B cell (primary cell): Measurements from ENCODE around the gene IGFALS. TPM values are rescaled to one million over a fixed set of nuclear protein-coding genes. Genes with fewer than 3 reads are reported as not detected.

ENCODE experiments used
- ATAC-seq: fragments of 200-7000 bp; cut with Tn5 transposase; one replicate; pipeline ENCODE4 v1.10.0; 2021; ENCODE audit warnings: low read depth, mild to moderate bottlenecking, moderate number of reproducible peaks, moderate library complexity
- CTCF ChIA-PET: fragments of 350-600 bp; sonication (Branson Sonifier 250); formaldehyde crosslinking; loops from one replicate; lab custom pipeline; 2021; ENCODE audit warnings: antibody characterized with exemption, inconsistent platforms; lab: Charles Lee
- POLR2A ChIA-PET: fragments of 350-600 bp; sonication (Branson Sonifier 250); formaldehyde crosslinking; loops from one replicate; lab custom pipeline; 2021; ENCODE audit warnings: antibody characterized with exemption; lab: Charles Lee
- DNase-seq: peaks from one replicate; pipeline ENCODE4 v3.0.0; 2013
- H2AFZ ChIP-seq: 2 replicates; pipeline ENCODE4 v1.6.1; 2012; ENCODE audit warnings: mild to moderate bottlenecking, low read depth, low read length; ENCODE audit not compliant: insufficient read depth, poor library complexity, severe bottlenecking
- H3K27ac ChIP-seq, 2 donors: 1 replicate in 1 of 2; 2 replicates in 1 of 2; pipeline ENCODE4 v1.5.1; 2012 to 2013; ENCODE audit warnings: low read length in 2 of 2, mild to moderate bottlenecking in 2 of 2, moderate library complexity in 1 of 2
- H3K27me3 ChIP-seq, 4 experiments: fragments of 200-600 bp in 1 of 4; sonication (generic) in 1 of 4; replicated peaks in 1 of 4; 1 replicate in 2 of 4; 2 replicates in 2 of 4; pipeline versions ENCODE4 v1.6.1 to v1.7.0; 2013 to 2016; ENCODE audit warnings: low read length in 3 of 4, mild to moderate bottlenecking in 2 of 4, mixed read lengths in 1 of 4, moderate library complexity in 1 of 4; ENCODE audit not compliant: insufficient read depth in 4 of 4, control insufficient read depth in 3 of 4; ENCODE audit errors: control extremely low read depth in 1 of 4
- H3K36me3 ChIP-seq, 2 experiments: replicated peaks in 1 of 2; 1 replicate in 1 of 2; 2 replicates in 1 of 2; pipeline versions ENCODE4 v1.6.1 to v1.7.1; 2013; ENCODE audit warnings: low read length in 1 of 2; ENCODE audit not compliant: insufficient read depth in 2 of 2, control insufficient read depth in 1 of 2; ENCODE audit errors: control extremely low read depth in 1 of 2, extremely low read depth in 1 of 2
- H3K4me1 ChIP-seq, 2 donors: fragments of 200-600 bp in 1 of 2; sonication (generic) in 1 of 2; 1 replicate in 1 of 2; 2 replicates in 1 of 2; pipeline versions ENCODE4 v1.5.1 to v1.6.1; 2013 to 2017; ENCODE audit warnings: low read length in 2 of 2; ENCODE audit not compliant: control insufficient read depth in 2 of 2, insufficient read depth in 2 of 2
- H3K4me2 ChIP-seq: replicated peaks from 2 replicates; pipeline ENCODE3; 2012; ENCODE audit warnings: mild to moderate bottlenecking, low read depth, low read length; ENCODE audit not compliant: poor library complexity, severe bottlenecking
- H3K4me3 ChIP-seq, 5 experiments: fragments of 200-600 bp in 1 of 5; sonication (generic) in 1 of 5; 1 replicate in 3 of 5; 2 replicates in 2 of 5; pipeline versions ENCODE4 v1.5.1 to v1.7.0; 2011 to 2016; ENCODE audit warnings: low read length in 4 of 5, mild to moderate bottlenecking in 4 of 5, low read depth in 2 of 5, control low read depth in 1 of 5, moderate library complexity in 1 of 5; ENCODE audit not compliant: insufficient read depth in 1 of 5; ENCODE audit errors: control extremely low read depth in 1 of 5, extremely low read depth in 1 of 5
- H3K79me2 ChIP-seq: fragments of 200-600 bp; sonication (generic); one replicate; pipeline ENCODE4 v1.6.0; 2016; ENCODE audit warnings: low read length; ENCODE audit not compliant: control insufficient read depth, insufficient read depth
- H3K9ac ChIP-seq: fragments of 200-600 bp; sonication (generic); 2 replicates; pipeline ENCODE4 v1.6.1; 2017; ENCODE audit warnings: mild to moderate bottlenecking, low read length, moderate library complexity
- H3K9me3 ChIP-seq, 3 donors: one replicate each; pipeline versions ENCODE4 v1.6.1 to v1.7.1; 2013; ENCODE audit warnings: low read length in 2 of 3; ENCODE audit not compliant: control insufficient read depth in 2 of 3, insufficient read depth in 1 of 3; ENCODE audit errors: control extremely low read depth in 1 of 3
- H4K20me1 ChIP-seq: 2 replicates; pipeline ENCODE4 v1.6.0; 2012; ENCODE audit warnings: mild to moderate bottlenecking, low read length; ENCODE audit not compliant: insufficient read depth, control insufficient read depth, poor library complexity, severe bottlenecking
- H3K27ac Mint-ChIP-seq: one replicate; pipeline ENCODE4 v1.8.0; 2021; ENCODE audit warnings: mixed read lengths
- H3K27me3 Mint-ChIP-seq: one replicate; pipeline ENCODE4 v1.8.0; 2021; ENCODE audit warnings: mixed read lengths
- H3K4me1 Mint-ChIP-seq: one replicate; pipeline ENCODE4 v1.8.0; 2021; ENCODE audit warnings: mixed read lengths
- H3K4me3 Mint-ChIP-seq: one replicate; pipeline ENCODE4 v1.8.0; 2021; ENCODE audit warnings: mixed read lengths
- H3K9me3 Mint-ChIP-seq: one replicate; pipeline ENCODE4 v1.8.0; 2022; ENCODE audit warnings: mixed read lengths; ENCODE audit not compliant: insufficient read depth
- EZH2 ChIP-seq: IDR thresholded peaks from 2 replicates; pipeline ENCODE4 v1.6.1; 2012; ENCODE audit warnings: borderline replicate concordance, low read depth, mild to moderate bottlenecking, moderate library complexity, low read length; ENCODE audit not compliant: insufficient read depth, poor library complexity, severe bottlenecking
- WGBS: methylation state at CpG from one replicate; pipeline ENCODE4 v1.1.5; 2013; ENCODE audit warnings: missing lambda C conversion rate; ENCODE audit not compliant: insufficient coverage; 5-methylcytosine and 5-hydroxymethylcytosine counted together
- intact Hi-C: fragments of 100-400 bp; cut with micrococcal nuclease; formaldehyde crosslinking; loops from one replicate; pipeline ENCODE4 v1.10.0; 2022
- polyA plus RNA-seq: library from polyadenylated mRNA; depleted of rRNA; stranded (reverse); fragments of >200 nt; gene quantifications from 2 replicates; pipeline ENCODE4 v1.2.3, GENCODE V29; 2012
- total RNA-seq, 2 donors: library from RNA; stranded (reverse); fragments of 120-200 nt in 1 of 2; gene quantifications; 1 replicate in 1 of 2; 2 replicates in 1 of 2; pipeline versions ENCODE4 v1.2.3 to v1.2.4, GENCODE V29; 2013 to 2022
- TF ChIP-seq, protein P1 (sequence below): fragments of 200-600 bp; IDR thresholded peaks from one replicate; pipeline ENCODE4 v1.8.0; 2022; ENCODE audit warnings: antibody characterized with exemption, mild to moderate bottlenecking

The IGFALS gene
- total and polyA plus RNA-seq, 2 donors (not counting 1 experiment from before 2014, with no cell fraction given): 0.49 TPM; not detected in 1

GRCh38 chr16:1788095-1788707 is 5.3 kb downstream of the IGFALS start:
- ATAC-seq: no peak
- H3K27me3 ChIP-seq: no peaks in the 10 kb centered on the region
- Mint-ChIP-seq H3K9me3 (no peaks in the 10 kb centered on the region), H3K27me3 (no peaks in the 10 kb centered on the region), H3K27ac (no peak overlapping the region), H3K4me1 (peaks cover 5% of the 10 kb centered on the region), H3K4me3 (no peak overlapping the region)
- H3K9ac ChIP-seq: no peak overlapping the region
- H3K36me3 ChIP-seq: peaks cover 0 to 33% of the 10 kb centered on the region in 2 experiments
- no peak overlapping the region for H3K4me2 ChIP-seq
- no peak overlapping the region for H2AFZ ChIP-seq
- TF ChIP-seq, protein P1, sequence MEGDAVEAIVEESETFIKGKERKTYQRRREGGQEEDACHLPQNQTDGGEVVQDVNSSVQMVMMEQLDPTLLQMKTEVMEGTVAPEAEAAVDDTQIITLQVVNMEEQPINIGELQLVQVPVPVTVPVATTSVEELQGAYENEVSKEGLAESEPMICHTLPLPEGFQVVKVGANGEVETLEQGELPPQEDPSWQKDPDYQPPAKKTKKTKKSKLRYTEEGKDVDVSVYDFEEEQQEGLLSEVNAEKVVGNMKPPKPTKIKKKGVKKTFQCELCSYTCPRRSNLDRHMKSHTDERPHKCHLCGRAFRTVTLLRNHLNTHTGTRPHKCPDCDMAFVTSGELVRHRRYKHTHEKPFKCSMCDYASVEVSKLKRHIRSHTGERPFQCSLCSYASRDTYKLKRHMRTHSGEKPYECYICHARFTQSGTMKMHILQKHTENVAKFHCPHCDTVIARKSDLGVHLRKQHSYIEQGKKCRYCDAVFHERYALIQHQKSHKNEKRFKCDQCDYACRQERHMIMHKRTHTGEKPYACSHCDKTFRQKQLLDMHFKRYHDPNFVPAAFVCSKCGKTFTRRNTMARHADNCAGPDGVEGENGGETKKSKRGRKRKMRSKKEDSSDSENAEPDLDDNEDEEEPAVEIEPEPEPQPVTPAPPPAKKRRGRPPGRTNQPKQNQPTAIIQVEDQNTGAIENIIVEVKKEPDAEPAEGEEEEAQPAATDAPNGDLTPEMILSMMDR: no peak
- no peak for TF ChIP-seq EZH2
- WGBS: 95% methylated on average over 36 of the region's 38 CpGs
- peaks cover 57% of the 10 kb centered on the region for H4K20me1 ChIP-seq
- ChIA-PET CTCF (no interaction called here), POLR2A (no interaction called here)
- no peaks in the 10 kb centered on the region for H3K9me3 ChIP-seq
- no peak overlapping the region for H3K4me3 ChIP-seq
- H3K4me1 ChIP-seq: peaks cover 0 to 11% of the 10 kb centered on the region in 2 donors
- no peak for DNase-seq
- intact Hi-C loops: no loop called here
- H3K27ac ChIP-seq: no peak overlapping the region
- peaks cover 63% of the 10 kb centered on the region for H3K79me2 ChIP-seq

- H3K9me3 Mint-ChIP-seq: no peaks in the 10 kb centered on the region
- H3K27ac ChIP-seq: no peak overlapping the region
- peaks cover 10% of the 10 kb centered on the region for H3K4me1 Mint-ChIP-seq
- no peak for TF ChIP-seq EZH2
- ChIA-PET POLR2A (interaction anchor here (0.5 kb wide), 1 partner anchor 15 kb away, joined by 3 read pairs; the partner anchor contains the start of genes EME2 and MRPS34), CTCF (no interaction called here)
- H3K27me3 Mint-ChIP-seq: no peaks in the 10 kb centered on the region
- intact Hi-C loops: no loop called here
- no peak for DNase-seq
- no peak overlapping the region for H3K27ac Mint-ChIP-seq
- peaks cover 57% of the 10 kb centered on the region for H4K20me1 ChIP-seq
- 95% methylated on average over 44 of the region's 44 CpGs for WGBS
- peaks cover 63% of the 10 kb centered on the region for H3K79me2 ChIP-seq
- no peak overlapping the region for H3K4me3 Mint-ChIP-seq
- ATAC-seq: no peak
- no peak overlapping the region for H3K4me2 ChIP-seq
- peaks cover 0 to 33% of the 10 kb centered on the region in 2 experiments for H3K36me3 ChIP-seq
- H3K9me3 ChIP-seq: no peaks in the 10 kb centered on the region
- no peak overlapping the region for H2AFZ ChIP-seq
- H3K4me3 ChIP-seq: no peak overlapping the region
- H3K4me1 ChIP-seq: peaks cover 0 to 12% of the 10 kb centered on the region in 2 donors
- H3K27me3 ChIP-seq: no peaks in the 10 kb centered on the region
- H3K9ac ChIP-seq: no peak overlapping the region
Observed at GRCh38 chr16:1787322-1788094, 6.0 kb downstream of the IGFALS start.
